GM19193 (cell line): Measurements from ENCODE around the gene ASXL2.

ENCODE experiments used
- POLR2A ChIP-seq: IDR thresholded peaks from 4 replicates; pipeline ENCODE4 v1.6.1; 2011; ENCODE audit not compliant: insufficient read depth, insufficient read length; ENCODE audit errors: extremely low read depth

Gene ASXL2

GRCh38 chr2:25817006-25817405, 61.3 kb downstream of the ASXL2 start:
- TF ChIP-seq POLR2A: no peak

DNA sequence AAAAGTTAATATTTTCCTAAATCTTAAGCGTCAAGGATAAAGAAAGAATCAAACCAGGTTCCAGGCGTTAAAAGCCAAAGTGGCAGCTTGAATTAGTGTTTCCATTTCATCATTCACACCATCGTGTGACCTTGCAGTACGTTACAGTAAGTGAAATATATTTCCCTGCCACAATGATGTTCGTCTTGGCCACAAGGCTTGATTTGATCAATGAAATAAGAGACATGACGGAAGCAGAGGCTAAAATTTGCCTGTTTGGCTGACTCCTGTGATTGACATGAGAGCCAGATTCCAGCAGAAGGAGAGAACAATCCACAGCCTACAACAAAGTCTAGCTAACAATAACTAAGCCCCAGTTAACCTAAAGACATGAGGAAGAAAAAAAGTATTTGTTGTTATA, 62.0 kb downstream of the ASXL2 start:
- no peak for TF ChIP-seq POLR2A

DNA sequence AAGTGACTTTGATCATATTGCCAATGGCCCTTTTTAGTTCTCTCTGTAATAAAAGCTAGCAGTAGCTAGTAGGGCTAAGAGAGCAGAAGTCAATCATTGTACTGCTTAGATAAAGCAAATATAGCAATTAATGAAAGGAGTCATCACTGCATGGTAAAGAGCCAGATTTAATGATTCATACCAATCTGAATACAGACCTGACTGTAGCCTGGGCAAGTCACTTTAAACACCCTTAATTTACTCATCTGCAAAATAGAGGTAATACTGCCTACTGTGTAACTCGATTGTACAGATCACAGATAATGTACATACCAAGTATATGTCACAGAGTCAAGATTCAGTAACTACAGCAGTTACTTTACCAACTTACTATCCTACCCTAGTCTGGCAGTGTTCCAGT, 63.6 kb downstream of the ASXL2 start:
- no peak for TF ChIP-seq POLR2A

DNA sequence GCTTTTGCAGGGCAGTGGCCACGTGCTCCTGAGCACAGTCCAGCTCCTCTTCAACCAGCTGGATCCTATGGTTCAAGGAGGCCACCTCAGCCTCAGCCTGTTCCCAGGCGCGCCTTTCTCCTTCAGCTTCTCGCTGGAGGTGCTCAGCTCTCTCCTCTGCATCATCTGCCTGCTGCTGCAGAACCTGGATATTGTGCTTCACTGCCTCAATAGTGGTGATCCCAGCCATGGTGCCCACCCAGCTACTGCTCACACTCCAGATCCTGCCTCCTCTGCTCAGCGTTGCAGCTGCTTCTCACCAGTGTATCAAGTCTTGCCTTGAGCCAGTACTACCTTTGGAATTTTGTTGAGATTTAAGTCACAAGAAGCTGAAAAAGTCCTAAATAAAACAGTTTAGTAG, 67.9 kb downstream of the ASXL2 start:
- no peak for TF ChIP-seq POLR2A

DNA sequence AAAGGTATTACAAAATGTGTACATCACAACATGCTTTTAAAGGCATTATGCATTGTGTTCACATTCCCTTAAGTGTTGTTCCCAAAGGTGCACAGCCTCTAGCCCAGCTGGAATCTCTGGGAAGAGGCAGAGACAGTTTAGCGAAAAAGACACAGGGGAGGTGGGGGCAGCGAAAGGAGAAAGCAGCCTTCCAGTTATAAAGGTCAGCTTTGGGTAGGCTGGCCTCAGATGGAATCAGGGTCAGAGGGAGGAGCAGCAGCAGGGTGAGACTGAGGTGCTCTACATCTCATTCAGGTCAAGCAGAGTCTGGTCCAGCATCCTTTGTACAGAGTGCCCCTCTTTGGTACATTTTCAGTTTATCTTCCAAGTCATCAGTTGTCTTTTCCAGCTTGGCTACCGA, 68.6 kb downstream of the ASXL2 start:
- TF ChIP-seq POLR2A: no peak

DNA sequence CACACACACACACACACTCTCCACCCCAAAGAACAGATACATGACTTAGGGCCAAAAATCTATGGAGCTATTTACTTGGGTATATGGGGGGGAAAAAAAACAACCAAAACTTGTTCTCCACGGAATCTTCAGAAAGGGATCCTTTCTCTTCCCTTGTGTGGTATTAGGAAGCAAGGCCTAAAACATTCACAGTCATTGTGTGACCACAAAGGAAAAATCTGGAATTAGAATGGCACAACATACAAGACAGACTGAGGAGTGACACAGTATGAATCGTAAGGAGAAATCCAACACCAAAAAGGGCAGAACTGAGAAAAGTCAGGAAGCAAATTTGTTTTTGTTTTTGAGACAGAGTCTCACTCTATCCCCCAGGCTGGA, 70.3 kb downstream of the ASXL2 start:
- no peak for TF ChIP-seq POLR2A

GRCh38 chr2:25806941-25807340, 71.3 kb downstream of the ASXL2 start:
- TF ChIP-seq POLR2A: no peak

- no peak for TF ChIP-seq POLR2A
These were observed 72.3 kb downstream of the ASXL2 start for GRCh38 chr2:25805987-25806386.

GRCh38 chr2:25804338-25804737, 73.9 kb downstream of the ASXL2 start:
- TF ChIP-seq POLR2A: no peak

DNA sequence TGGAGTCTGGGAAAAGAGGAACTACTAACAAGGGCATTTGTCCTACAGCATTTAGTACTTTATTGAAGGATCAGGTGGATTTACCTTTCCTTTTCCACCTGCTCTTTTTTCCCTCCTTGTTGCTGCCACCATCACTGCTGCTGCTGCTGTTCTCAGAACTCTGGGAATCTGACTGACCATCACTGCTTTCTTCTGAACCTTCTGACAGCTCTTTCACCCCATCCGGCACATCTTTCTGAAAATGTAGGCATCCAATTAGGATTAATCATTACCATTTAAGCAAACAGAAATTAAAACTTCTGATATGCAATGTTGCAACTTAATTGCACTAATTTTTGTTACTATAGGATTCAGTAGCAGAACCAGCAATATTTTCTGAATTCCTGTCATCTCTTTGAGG, 79.0 kb downstream of the ASXL2 start:
- no peak for TF ChIP-seq POLR2A

DNA sequence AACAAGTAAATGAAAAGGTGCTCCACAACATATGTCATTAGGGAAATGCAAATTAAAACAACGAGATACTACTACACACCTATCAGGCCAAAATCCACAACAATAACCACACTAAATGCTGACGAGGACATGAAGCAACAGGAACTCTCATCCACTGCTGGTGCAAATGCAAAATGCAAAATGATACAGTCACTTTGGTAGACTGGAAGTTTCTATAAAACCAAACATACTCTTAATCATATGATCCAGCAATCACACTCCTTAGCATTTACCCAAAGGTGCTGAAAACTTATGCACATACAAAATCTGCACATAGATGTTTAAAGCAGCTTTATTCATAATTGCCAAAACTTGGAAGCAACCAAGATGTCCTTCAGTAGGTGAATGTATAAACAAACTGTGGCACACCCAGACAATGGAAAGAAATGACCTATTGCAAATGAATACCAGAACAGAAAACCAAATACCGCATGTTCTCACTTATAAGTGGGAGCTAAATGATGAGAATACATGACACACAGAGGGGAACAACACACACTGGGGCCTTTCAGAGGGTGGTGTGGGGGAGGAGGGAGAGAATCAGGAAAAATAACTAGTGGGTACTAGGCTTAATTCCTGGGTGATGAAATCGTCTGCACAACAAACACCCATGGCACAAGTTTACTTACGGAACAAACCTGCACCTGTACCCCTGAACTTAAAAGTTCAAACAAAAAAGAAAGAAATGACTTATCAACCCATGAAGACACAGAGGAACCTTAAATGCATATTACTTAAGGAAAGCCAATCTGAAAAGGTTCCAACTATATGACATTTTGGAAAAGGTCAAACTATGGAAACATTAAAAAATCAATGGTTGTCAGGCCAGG, 80.4 kb downstream of the ASXL2 start:
- TF ChIP-seq POLR2A: no peak

DNA sequence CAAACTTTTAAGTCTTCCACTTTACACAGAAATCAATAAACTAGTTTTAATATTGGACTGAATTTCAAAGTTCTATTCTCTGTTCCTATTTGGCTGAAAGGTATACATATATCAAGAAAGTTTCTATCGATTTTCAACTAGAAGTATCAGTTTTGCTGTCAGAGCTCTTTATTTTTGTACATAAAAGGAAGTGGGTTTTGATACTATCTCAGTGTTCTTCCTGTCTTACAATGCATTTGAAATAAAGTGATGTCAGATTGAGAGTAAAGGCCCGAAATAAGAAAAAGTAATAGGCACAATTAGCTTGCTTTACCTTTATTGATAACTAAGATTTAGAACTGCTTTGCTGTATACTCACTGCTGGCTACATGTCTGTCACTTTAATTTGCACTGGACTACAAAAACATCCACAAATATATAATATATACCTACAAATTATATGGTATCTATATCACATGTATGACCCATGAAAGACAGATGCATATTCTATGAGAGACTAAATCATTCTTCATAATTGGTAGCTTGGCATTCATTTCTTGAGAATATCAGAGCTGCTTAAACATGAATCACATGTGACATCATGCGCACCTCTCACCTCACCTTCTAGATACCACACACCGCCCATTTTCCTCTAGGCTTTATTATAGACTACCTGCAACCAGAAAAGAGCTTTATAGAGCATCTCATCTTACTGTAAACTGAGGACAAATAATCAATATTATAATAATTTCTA, 83.6 kb downstream of the ASXL2 start:
- no peak for TF ChIP-seq POLR2A

GRCh38 chr2:25790074-25790790, 88.1 kb downstream of the ASXL2 start:
- no peak for TF ChIP-seq POLR2A

- no peak for TF ChIP-seq POLR2A
These were observed 89.8 kb downstream of the ASXL2 start for GRCh38 chr2:25788457-25788856.

DNA sequence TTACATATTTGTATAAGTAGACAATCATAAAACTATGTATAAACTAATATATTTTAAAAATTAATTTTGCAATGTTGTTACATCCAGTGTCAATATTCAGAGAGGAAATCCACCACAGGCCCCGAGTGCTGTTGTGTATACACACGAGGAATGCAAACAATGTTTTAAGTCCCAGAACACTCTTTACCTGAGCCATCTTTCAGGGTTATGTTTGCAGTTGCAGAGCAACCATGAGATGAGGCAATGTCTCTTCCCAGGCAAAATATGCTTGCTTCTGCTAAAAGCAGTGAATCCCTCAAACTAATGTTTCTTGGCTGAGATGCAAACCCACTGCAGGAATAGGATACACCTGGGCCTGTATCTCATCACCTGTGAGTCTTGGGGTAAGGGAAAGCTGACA, 91.3 kb downstream of the ASXL2 start:
- no peak for TF ChIP-seq POLR2A
